ENCODE results near the gene NT5C3A. TPM values are rescaled to one million over a fixed set of nuclear protein-coding genes. Genes with fewer than 3 reads are reported as not detected.

The NT5C3A gene
- total RNA-seq, 1 experiment from 2014 or later, result 34.2 TPM

DNA sequence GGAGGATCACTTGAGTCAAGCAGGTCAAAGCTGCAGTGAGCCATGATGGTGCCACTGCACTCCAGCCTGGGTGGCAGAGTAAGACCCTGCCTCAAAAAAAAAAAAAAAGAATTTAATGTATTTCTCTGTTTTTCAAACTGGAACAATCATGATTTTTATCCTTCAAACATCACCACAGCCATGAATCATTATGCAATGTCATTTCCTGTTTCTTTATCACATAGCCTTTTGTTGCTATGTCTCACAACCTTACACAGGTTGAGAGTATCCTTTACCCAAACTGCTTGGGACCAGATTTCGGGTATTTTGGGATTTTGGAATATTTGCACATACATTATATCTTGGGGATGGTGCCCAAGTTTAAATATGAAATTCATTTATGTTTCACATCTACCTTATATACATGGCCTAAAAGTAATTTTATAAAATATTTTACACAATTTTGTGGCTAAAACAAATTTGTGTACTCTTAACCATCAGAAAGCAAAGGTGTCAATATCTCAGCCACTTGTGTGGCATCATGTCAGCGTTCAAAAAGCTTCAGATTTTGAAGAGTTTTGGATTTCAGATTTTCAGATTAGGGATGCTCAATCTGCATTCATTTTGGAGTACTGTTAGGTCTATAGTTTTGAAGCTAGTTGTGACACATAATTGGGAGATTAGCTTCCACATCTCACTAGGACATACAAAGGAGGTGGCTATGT is 8.2 kb downstream of the NT5C3A start:
- Histone ChIP-seq H3K36me3 (peaks cover 13% of the 10 kb centered on the region), H3K27me3 (no peaks in the 10 kb centered on the region), H3K9me3 (no peaks in the 10 kb centered on the region), H3K4me3 (no peak overlapping the region)
- no peak for DNase-seq

DNA sequence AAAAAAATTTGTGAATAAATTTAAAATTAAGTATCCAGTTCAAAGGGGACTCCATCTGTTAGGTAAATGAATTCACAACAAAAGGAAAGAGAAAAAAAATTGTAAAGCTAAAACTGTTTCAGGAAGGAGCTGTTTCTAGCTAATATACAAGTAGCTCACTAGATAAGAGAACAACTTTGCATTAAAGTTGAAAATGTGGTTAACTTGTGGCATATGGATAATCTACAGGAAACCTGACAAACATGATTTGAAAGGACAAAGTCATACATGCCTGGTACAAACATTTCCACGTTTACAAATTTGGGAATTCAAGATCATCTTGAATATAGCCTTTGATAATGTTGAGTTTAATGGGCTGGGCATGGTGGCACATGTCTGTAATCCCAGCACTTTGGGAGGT is 8.9 kb downstream of the NT5C3A start:
- no peak for DNase-seq
- no peaks in the 10 kb centered on the region for H3K9me3 ChIP-seq
- H3K36me3 ChIP-seq, result peaks cover 9% of the 10 kb centered on the region; the same call in 1 of the 2 replicates
- no peaks in the 10 kb centered on the region for H3K27me3 ChIP-seq
- no peak overlapping the region for H3K4me3 ChIP-seq

DNA sequence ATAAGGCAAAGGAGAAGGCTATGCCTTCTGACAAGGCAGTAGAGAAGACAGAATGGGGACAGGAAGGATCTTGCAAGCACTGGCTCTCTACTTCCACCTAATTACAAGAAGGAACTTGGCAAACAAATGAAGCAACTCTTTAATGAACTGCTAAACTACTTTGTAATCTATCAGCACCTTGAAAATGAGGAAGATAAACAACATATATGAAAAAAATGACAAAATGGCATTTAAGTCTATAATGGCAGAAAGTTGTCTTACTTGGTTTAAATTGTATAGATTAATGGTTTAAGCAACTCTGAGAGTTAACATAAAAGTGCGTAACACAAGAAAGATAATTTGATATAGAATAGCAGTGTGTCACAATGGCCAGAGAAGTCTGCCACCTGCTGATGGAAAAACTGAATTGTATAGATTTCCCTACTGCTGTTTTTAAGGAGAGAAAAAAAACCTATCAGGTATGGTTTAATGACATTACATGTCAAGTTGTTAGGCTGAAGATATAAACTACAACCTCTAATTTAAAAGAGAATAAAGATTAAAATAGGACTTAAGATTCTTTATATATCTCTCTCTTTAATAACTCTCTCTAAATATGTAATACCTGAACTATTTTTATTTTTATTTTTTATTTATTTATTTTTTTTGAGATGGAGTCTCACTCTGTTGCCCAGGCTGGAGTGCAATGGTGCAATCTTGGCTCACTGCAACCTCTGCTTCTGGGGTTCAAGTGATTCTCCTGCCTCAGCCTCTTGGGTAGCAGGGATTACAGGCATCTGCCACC is 11.8 kb downstream of the NT5C3A start:
- no peak overlapping the region for H3K4me3 ChIP-seq
- no peak for DNase-seq
- H3K9me3 ChIP-seq, result no peaks in the 10 kb centered on the region

DNA sequence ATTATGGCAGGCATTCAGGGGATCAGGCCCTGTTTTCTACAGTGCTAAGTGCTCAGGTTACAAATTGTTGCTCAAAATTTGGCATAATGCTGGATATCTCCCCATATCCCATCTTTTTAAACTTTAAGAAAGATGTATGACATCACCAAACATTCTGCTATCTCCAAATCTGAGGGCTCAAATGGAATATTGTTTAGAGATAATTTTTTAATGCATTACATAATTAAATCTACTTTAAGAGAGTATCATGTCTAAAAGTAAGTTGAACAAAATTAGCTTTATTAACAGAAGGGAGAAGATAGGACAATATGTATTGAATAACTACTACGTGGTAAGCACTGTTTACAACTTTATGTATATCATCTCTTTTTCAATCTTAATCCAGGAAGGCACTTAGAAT is 13.9 kb downstream of the NT5C3A start:
- Histone ChIP-seq H3K27me3 (no peaks in the 10 kb centered on the region), H3K4me3 (no peak overlapping the region), H3K36me3 (no peaks in the 10 kb centered on the region), H3K9me3 (no peaks in the 10 kb centered on the region)
- no peak for DNase-seq

More for the DNA sequence above, 11.8 kb downstream of the NT5C3A start:
- Histone ChIP-seq H3K36me3 (0 out of 2 replicates have a peak, but pooled peaks cover 3% of the 10 kb centered on the region), H3K27me3 (no peaks in the 10 kb centered on the region)

DNA sequence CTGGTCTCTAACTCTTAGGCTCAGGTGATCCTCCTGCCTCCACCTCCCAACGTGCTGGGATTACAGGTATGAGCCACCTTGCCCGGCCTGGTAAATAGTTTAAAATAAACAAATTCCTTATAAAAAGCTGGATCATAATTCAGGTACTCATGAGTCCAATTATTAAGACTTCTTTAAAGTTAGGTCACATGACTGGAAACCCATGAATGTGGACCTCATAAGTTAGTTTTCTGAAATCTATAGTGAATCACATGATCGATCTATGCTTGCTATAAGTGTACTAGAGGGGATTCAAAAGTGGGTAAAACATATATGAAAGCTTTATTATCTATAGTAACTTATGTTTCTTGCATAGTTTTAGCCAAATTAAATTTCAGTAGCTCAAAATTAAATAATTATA is 14.3 kb downstream of the NT5C3A start:
- Histone ChIP-seq H3K4me3 (no peak overlapping the region), H3K9me3 (no peaks in the 10 kb centered on the region), H3K27me3 (no peaks in the 10 kb centered on the region), H3K36me3 (no peaks in the 10 kb centered on the region)
- no peak for DNase-seq

DNA sequence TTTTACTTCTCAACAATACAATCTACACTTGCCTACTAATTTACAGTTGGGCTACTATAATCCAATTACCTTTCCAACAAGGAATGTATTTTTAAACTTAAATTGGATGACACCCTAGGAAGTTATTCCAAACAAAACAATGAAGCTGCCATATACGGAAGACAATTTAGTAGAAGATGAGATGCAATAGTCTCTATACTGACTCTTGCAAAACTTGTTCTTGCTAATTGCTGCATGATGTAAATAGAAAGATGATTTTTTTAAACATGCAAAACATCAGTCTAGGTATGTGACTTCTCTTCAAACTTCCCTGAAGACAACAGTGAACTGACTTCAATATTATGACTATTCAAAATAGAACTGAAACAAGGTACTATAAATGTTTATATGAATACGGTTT is 17.6 kb downstream of the NT5C3A start:
- H3K36me3 ChIP-seq, result no peaks in the 10 kb centered on the region
- H3K27me3 ChIP-seq, result no peaks in the 10 kb centered on the region
- no peaks in the 10 kb centered on the region for H3K9me3 ChIP-seq
- no peak overlapping the region for H3K4me3 ChIP-seq
- DNase-seq, result no peak

DNA sequence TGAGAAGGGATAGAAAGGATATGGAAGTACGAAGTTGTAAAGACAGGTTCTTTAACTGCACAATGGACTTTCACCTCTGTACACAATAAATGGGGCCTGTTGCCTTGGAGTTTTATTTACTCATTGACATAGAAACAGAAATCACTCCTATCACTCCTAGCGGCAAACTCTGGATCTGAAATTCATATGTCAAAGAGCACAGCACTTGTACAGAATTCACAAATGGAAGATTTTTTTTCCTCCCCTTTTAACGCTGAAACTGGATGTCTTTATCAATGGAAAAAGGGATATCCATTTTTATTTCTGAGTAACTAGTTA is 18.2 kb downstream of the NT5C3A start:
- Histone ChIP-seq H3K36me3 (no peaks in the 10 kb centered on the region), H3K27me3 (no peaks in the 10 kb centered on the region), H3K4me3 (no peak overlapping the region), H3K9me3 (no peaks in the 10 kb centered on the region)
- no peak for DNase-seq

DNA sequence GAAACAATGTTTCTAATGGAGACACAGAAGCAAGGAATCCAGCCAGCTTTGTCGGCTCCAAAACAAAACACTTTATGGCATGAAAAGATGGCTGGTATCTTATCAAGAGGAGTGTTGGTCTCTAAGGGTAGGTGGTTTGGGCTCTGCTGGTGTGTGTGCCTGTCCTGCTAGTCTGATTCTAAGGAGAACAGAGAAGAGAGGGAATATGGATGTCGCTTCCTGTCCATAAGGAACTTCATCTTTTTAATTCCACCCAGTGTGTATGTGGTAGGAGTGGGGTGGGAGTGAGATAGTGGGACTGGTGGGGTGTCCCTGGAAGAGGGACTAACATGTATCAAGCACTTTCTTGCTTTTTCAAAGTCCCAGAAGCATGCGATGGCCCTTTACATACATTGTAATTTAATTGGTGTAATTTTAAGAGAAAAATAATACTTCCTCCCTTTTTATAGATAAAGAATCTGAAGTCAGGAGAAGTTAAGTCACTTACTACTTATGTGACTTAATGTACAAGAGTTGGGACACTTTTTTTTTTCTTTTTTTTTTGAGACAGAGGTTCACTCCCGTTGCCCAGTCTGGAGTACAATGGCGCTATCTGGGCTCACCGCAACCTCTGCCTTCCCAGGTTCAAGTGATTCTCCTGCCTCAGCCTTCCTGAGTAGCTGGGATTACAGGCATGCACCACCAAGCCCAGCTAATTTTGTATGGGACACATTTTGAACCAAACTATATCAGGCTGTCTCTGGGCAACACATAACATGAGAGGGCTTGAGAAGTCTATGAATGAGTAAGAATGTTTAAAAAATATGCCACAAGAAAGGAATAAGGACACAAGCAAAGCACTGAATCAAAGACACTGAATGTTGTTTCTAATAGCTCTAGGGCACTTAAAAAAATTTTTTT is 18.8 kb downstream of the NT5C3A start:
- DNase-seq, result no peak
- Histone ChIP-seq H3K27me3 (no peaks in the 10 kb centered on the region), H3K4me3 (no peak overlapping the region)

DNA sequence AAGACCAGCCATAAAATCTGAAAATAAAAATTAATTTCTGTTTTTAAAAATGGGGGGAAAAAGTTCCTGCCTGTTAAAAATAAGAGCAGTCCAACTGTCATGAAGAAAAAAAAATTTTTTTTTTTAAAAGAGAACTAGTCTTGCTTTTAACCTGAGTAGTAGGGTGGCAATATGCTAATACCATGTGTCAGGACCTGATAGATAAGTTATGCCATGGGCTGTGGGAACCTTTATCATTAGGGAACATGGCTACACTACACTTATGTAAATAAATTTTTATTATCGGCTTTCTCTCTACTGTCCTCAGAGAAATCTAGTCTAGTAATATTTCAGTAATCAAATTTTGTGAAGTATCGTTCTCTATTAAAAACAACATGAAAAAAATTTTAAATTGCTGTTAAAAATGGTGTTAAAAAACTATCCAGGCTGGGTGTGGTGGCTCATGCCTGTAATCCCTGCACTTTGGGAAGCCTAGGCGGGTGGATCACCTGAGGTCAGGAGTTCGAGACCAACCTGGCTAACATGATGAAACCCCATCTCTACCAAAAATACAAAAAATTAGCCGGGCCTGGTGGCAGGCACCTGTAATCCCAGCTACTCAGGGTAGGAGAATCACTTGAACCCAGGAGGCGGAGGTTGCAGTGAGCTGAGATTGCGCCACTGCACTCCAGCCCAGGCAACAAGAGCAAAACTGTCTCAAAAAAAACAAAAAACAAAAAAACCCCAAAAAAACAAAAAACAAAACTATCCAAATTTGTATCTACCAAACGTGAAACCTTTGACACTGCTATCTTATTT is 20.7 kb downstream of the NT5C3A start:
- H3K4me3 ChIP-seq, result no peak overlapping the region
- no peak for DNase-seq
- H3K27me3 ChIP-seq, result no peaks in the 10 kb centered on the region
- no peaks in the 10 kb centered on the region for H3K36me3 ChIP-seq
- no peaks in the 10 kb centered on the region for H3K9me3 ChIP-seq

More for the DNA sequence above, 18.8 kb downstream of the NT5C3A start:
- no peaks in the 10 kb centered on the region for H3K36me3 ChIP-seq
- no peaks in the 10 kb centered on the region for H3K9me3 ChIP-seq

DNA sequence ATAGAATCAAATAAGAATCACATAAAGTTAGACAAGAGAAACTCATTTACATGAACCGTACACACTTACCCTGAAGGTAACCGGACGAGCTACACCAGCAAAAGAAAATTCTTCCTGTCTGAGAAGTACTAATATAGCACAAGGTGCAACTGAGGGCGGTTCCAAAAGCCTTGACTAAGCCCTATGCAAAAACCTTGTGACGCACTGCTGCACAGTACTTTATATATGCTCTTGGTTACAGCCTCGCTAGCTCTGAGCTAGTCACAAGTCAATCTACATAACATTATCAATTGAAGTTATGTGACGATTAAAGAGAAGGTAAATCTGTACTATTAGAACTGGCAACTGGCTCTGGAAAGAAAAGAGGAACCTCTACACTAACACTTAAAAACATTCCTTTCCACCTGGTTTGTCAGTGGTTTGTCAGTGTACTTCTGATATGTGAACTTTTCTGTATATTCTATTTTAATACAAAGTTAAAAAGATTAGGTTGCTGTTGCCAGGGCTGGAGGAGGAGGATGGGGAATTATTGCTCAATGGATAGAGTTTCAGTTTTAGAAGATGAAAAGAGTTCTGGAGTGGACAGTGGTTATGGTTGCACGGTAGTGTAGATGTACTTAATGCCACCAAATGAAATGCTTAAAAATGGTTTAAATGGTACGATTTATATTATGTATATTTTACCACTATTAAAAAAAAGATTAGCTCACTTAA is 21.6 kb downstream of the NT5C3A start:
- no peak for DNase-seq
- H3K27me3 ChIP-seq, result no peaks in the 10 kb centered on the region
- H3K4me3 ChIP-seq, result no peak overlapping the region
- no peaks in the 10 kb centered on the region for H3K9me3 ChIP-seq
- no peaks in the 10 kb centered on the region; the same call in 1 of the 2 replicates for H3K36me3 ChIP-seq

DNA sequence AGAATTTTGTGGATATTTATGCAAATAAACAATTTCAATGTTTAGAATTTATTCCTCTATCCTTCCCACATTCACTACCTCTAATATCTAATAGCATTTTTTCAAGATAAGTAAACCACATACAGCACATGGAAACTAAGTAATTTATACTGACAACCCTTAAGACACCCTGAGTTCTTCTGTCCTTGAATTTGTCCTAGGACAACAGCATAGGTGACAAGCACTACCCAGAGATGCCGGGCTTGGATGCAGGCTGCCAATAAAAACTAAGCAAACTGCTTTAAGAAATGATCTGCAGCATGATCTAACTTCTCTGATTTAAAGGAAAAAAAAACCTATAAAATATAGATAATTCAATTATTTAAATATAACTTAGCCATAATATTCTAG is 22.7 kb downstream of the NT5C3A start:
- H3K4me3 ChIP-seq, result peak overlapping the region; percentile 47
- no peaks in the 10 kb centered on the region for H3K27me3 ChIP-seq
- H3K9me3 ChIP-seq, result no peaks in the 10 kb centered on the region
- H3K36me3 ChIP-seq, result peaks cover 4% of the 10 kb centered on the region
- no peak for DNase-seq

DNA sequence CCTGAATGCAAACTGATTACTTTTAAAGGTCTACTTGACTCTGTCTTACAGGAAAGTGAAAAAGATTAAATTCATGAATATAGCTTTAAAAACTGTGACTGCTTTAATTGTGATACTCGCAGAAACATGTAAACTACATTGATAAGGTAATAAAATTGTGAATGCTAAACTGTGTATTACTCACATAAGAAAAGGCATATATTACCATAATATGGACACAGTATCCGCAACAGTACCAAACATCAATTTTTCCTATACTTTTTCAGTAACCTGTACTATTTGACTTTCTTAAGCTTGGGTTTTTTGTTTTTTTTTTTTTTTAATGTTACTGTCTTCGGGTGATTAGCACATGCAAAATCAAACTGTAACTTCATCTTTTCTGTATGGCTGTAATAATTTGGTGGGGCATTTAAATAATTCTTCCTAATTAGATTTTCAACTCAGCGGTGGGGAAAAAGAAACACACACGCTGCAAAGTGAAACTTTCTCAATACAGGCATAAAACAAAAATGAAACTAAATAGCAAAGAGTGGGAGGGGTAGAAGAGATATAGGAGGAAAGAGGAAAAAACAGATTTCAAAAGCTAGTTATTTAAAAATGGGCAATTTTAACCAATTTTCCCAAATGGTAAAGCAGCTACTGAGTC is 23.2 kb downstream of the NT5C3A start:
- H3K4me3 ChIP-seq, result peak overlapping the region; percentile 47
- no peak for DNase-seq
- no peaks in the 10 kb centered on the region for H3K27me3 ChIP-seq
- H3K36me3 ChIP-seq, result peaks cover 9% of the 10 kb centered on the region
- H3K9me3 ChIP-seq, result no peaks in the 10 kb centered on the region

DNA sequence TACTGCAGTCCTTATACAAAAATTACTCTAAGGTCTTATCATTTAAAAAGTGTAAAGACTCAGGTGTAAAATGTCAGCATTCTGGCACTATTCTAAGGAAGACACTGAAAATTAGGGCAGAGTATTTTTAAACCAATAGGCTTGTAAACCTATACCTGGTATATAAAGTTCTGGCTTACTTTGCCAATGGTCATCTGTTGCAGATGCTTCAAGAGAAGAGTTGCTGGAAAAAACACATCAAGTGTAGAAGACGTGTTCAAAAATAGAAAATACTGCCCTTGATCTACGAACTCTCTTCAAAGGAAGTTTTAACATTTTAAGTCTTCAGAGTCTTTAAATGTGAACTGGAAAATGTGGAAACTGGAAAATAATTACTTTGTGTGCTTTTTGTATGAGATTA is 23.9 kb downstream of the NT5C3A start:
- H3K36me3 ChIP-seq, result peaks cover 9% of the 10 kb centered on the region
- no peak for DNase-seq
- no peak overlapping the region for H3K4me3 ChIP-seq
- H3K9me3 ChIP-seq, result no peaks in the 10 kb centered on the region
- no peaks in the 10 kb centered on the region for H3K27me3 ChIP-seq

DNA sequence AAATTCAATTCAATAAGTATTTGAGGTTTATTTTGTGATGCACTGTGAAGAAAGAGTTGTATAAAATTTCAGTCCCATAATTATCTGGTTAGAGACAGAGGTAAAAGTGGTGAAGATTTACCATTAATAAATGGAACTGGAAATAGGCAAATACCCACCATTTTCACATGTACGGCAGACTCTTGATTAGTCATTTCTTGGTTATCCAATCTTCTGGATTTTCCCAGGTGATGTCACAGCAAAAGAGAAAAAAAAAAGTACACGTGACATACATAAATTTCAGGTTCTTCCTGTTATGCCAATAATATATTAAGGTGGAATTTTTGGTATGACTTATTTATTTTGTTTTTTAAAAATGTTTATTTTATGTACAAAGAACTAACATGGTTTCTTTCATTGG is 26.8 kb downstream of the NT5C3A start:
- H3K36me3 ChIP-seq, result peaks cover 16% of the 10 kb centered on the region
- H3K4me3 ChIP-seq, result no peak overlapping the region
- DNase-seq, result no peak
- no peaks in the 10 kb centered on the region for H3K27me3 ChIP-seq
- no peaks in the 10 kb centered on the region for H3K9me3 ChIP-seq

DNA sequence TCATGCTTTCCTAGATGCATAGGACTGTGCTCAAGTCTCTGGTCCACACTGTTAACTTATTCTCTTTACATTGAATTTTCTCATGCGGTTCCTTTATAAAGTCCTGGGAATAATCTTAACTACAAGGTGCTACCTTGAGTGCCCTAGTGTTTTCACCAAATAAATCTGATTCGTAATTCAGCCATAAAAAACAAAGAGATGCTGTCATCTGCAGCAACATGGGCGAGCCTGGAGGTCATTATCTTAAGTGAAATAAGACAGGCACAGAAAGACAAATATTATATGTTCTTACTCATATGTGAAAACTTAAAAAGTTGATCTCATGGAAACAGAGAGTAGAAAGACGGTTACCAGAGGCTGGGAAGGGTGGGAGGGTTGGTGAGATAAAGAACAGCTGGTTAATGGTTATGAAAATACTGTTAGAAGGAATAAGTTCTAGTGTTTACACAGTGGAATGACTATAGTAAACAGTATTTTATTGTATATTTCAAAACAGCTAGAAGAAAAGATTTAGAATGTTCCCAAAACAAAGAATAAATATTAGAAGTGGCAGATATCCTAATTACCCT is 38.3 kb downstream of the NT5C3A start:
- Histone ChIP-seq H3K27me3 (no peaks in the 10 kb centered on the region), H3K4me3 (no peak overlapping the region), H3K36me3 (peaks cover 56% of the 10 kb centered on the region), H3K9me3 (no peaks in the 10 kb centered on the region)
- DNase-seq, result no peak

Data from MG63 (cell line).